HepG2 (cell line): Measurements from ENCODE around the gene TSPAN11. TPM values are rescaled to one million over a fixed set of nuclear protein-coding genes. Genes with fewer than 3 reads are reported as not detected.

ENCODE experiments used
- ATAC-seq: fragments of 200-7000 bp; cut with Tn5 transposase; 3 replicates; pipeline ENCODE4 v1.9.1; 2020; ENCODE audit warnings: mild to moderate bottlenecking, moderate library complexity
- BruUV-seq: library from RNA; stranded (reverse); fragments of 400-500 nt; replicated peaks from 2 replicates; lab custom pipeline; 2021; lab: Mats Ljungman, UMichigan
- CTCF ChIA-PET: fragments of 300-600 bp; formaldehyde crosslinking; extraction: SDS; loops from one replicate; lab custom pipeline; 2021; ENCODE audit warnings: low total read pairs, inconsistent platforms, low intra/inter-chr PET ratio; lab: Yijun Ruan, JAX
- POLR2A ChIA-PET: fragments of 350-600 bp; sonication (Branson Sonifier 250); formaldehyde crosslinking; loops from one replicate; lab custom pipeline; 2020; ENCODE audit warnings: antibody characterized with exemption, inconsistent platforms; lab: Yijun Ruan, JAX
- DNase-seq: peaks from one replicate; pipeline ENCODE4 v3.0.0-alpha.2; 2015; ENCODE audit warnings: low spot score
- FAIRE-seq: peaks from 3 replicates; lab custom pipeline; 2011; peaks lifted over from hg19 to GRCh38; lab: Jason Lieb, UNC
- H2AFZ ChIP-seq: one replicate; pipeline ENCODE4 v1.6.1; 2011; ENCODE audit warnings: low read length, inconsistent platforms
- H3K27ac ChIP-seq: fragments of 300-600 bp; 3 replicates; pipeline ENCODE4 v1.8.0; 2011; ENCODE audit warnings: mixed run types, mild to moderate bottlenecking, mixed read lengths, low read length, inconsistent platforms; ENCODE audit not compliant: insufficient read depth; ENCODE audit errors: extremely low read length
- H3K27me3 ChIP-seq, 2 experiments: fragments of 200-600 bp in 1 of 2; 2 replicates in 1 of 2; 3 replicates in 1 of 2; pipeline versions ENCODE4 v1.6.0 to v1.8.0; 2011; ENCODE audit warnings: low read length in 2 of 2, mild to moderate bottlenecking in 2 of 2, moderate library complexity in 2 of 2, inconsistent platforms in 1 of 2; ENCODE audit not compliant: insufficient read depth in 2 of 2, control insufficient read depth in 1 of 2
- H3K36me3 ChIP-seq, 2 experiments: fragments of 200-600 bp in 1 of 2; replicated peaks in 1 of 2; 2 replicates in 1 of 2; 3 replicates in 1 of 2; pipeline versions ENCODE4 v1.5.1 to v1.8.0; 2011; ENCODE audit warnings: low read length in 2 of 2, inconsistent platforms in 1 of 2; ENCODE audit not compliant: insufficient read depth in 2 of 2, control insufficient read depth in 1 of 2
- H3K4me1 ChIP-seq: 2 replicates; pipeline ENCODE4 v1.5.1; 2012; ENCODE audit warnings: low read length, inconsistent platforms; ENCODE audit not compliant: insufficient read depth
- H3K4me2 ChIP-seq: 2 replicates; pipeline ENCODE4 v1.6.0; 2011; ENCODE audit warnings: low read depth, low read length, inconsistent platforms
- H3K4me3 ChIP-seq, 3 experiments: fragments of 200-600 bp in 1 of 3; sonication (generic), shearing (Covaris generic) in 1 of 3; replicated peaks in 1 of 3; 2 replicates each; pipeline ENCODE4 v1.5.1; 2011 to 2016; ENCODE audit warnings: low read length in 3 of 3, inconsistent platforms in 2 of 3, low read depth in 2 of 3, mild to moderate bottlenecking in 2 of 3, control low read depth in 1 of 3, mixed read lengths in 1 of 3; ENCODE audit not compliant: insufficient read depth in 1 of 3
- H3K79me2 ChIP-seq: one replicate; pipeline ENCODE4 v1.6.1; 2011; ENCODE audit warnings: low read length, inconsistent platforms; ENCODE audit not compliant: insufficient read depth
- H3K9ac ChIP-seq: 2 replicates; pipeline ENCODE4 v1.6.0; 2011; ENCODE audit warnings: mild to moderate bottlenecking, low read depth, low read length, inconsistent platforms; ENCODE audit not compliant: insufficient read depth
- H3K9me3 ChIP-seq: 2 replicates; pipeline ENCODE4 v1.5.1; 2012; ENCODE audit warnings: mild to moderate bottlenecking, low read length
- H4K20me1 ChIP-seq: 2 replicates; pipeline ENCODE4 v1.6.0; 2011; ENCODE audit warnings: inconsistent platforms, mild to moderate bottlenecking, low read length, moderate library complexity; ENCODE audit not compliant: insufficient read depth
- AHR ChIP-seq: IDR thresholded peaks from 2 replicates; pipeline ENCODE4 v1.6.1; 2018; ENCODE audit warnings: missing genetic modification reagents, missing compliant biosample characterization
- CC2D1A ChIP-seq: sonication (generic); formaldehyde crosslinking; IDR thresholded peaks from 2 replicates; pipeline ENCODE4 v1.8.1; 2023; ENCODE audit warnings: mild to moderate bottlenecking, missing genetic modification reagents
- CENPX ChIP-seq: sonication (generic); formaldehyde crosslinking; IDR thresholded peaks from 2 replicates; pipeline ENCODE4 v1.9.0; 2021; ENCODE audit warnings: mild to moderate bottlenecking, missing genetic modification reagents, moderate library complexity
- ELF4 ChIP-seq: sonication (generic); formaldehyde crosslinking; IDR thresholded peaks from 2 replicates; pipeline ENCODE4 v1.5.0; 2020; ENCODE audit warnings: missing genetic modification reagents, mild to moderate bottlenecking, moderate library complexity, borderline replicate concordance
- FOXO1 ChIP-seq: sonication (generic); formaldehyde crosslinking; IDR thresholded peaks from 2 replicates; pipeline ENCODE4 v1.4.0; 2020; ENCODE audit warnings: missing genetic modification reagents
- HOXA5 ChIP-seq: sonication (generic); formaldehyde crosslinking; IDR thresholded peaks from 2 replicates; pipeline ENCODE4 v1.4.0; 2020; ENCODE audit warnings: missing genetic modification reagents
- KDM6A ChIP-seq: IDR thresholded peaks from 2 replicates; pipeline ENCODE4 v1.6.1; 2016; ENCODE audit warnings: low read depth
- MIXL1 ChIP-seq: IDR thresholded peaks from 2 replicates; pipeline ENCODE4 v1.6.1; 2016
- NFYC ChIP-seq: IDR thresholded peaks from 2 replicates; pipeline ENCODE4 v1.6.1; 2016; ENCODE audit warnings: missing genetic modification reagents, missing compliant biosample characterization
- PHB2 ChIP-seq: fragments of 450-650 bp; IDR thresholded peaks from 2 replicates; pipeline ENCODE4 v1.6.1; 2018; ENCODE audit not compliant: partially characterized antibody
- TP53 ChIP-seq: sonication (generic); formaldehyde crosslinking; conservative IDR thresholded peaks from 2 replicates; pipeline ENCODE4 v1.4.0; 2020; ENCODE audit warnings: missing genetic modification reagents
- ZFYVE20 ChIP-seq: sonication (generic); formaldehyde crosslinking; IDR thresholded peaks from 2 replicates; pipeline ENCODE4 v1.8.0; 2023; ENCODE audit warnings: low read depth, mild to moderate bottlenecking, moderate library complexity, missing genetic modification reagents, borderline replicate concordance
- ZNF382 ChIP-seq: sonication (generic); formaldehyde crosslinking; IDR thresholded peaks from 2 replicates; pipeline ENCODE4 v1.5.0; 2020; ENCODE audit warnings: missing genetic modification reagents, mild to moderate bottlenecking, borderline replicate concordance
- ZNF710 ChIP-seq: sonication (generic); formaldehyde crosslinking; IDR thresholded peaks from 2 replicates; pipeline ENCODE4 v1.5.0; 2020; ENCODE audit warnings: mild to moderate bottlenecking, missing genetic modification reagents, borderline replicate concordance
- ZNF720 ChIP-seq: sonication (generic); formaldehyde crosslinking; IDR thresholded peaks from 2 replicates; pipeline ENCODE4 v1.4.0; 2020; ENCODE audit warnings: missing genetic modification reagents
- ZNF83 ChIP-seq: sonication (generic); formaldehyde crosslinking; IDR thresholded peaks from 2 replicates; pipeline ENCODE4 v1.4.0; 2020; ENCODE audit warnings: missing genetic modification reagents, mild to moderate bottlenecking, borderline replicate concordance
- WGBS: methylation state at CpG from one replicate; pipeline ENCODE4 v1.1.6; 2017; ENCODE audit warnings: low lambda C conversion rate; 5-methylcytosine and 5-hydroxymethylcytosine counted together
- in situ Hi-C: cut with HindIII; loops from 2 replicates; pipeline ENCODE4 v1.10.0; 2017; ENCODE audit warnings: low pct_unique_long_range_greater_than_20kb; ENCODE audit not compliant: extremely low pct_ligation_motif_present
- intact Hi-C: fragments of 100-400 bp; cut with micrococcal nuclease; formaldehyde crosslinking; loops from one replicate; pipeline ENCODE4 v1.10.0; 2022; ENCODE audit not compliant: unreplicated experiment
- polyA plus RNA-seq, 8 experiments: library from polyadenylated mRNA; depleted of rRNA in 3 of 8; stranded (reverse) in 7 of 8; unstranded in 1 of 8; fragments of >200 nt; fragmentation: Illumina TruSeq in 4 of 8; extraction: Trizol in 4 of 8; gene quantifications; 2 replicates each; pipeline versions ENCODE4 v1.2.1 to v1.2.3, GENCODE V29; 2011 to 2016; ENCODE audit warnings: low read depth in 4 of 8, missing spikeins in 1 of 8, mixed read lengths in 1 of 8; ENCODE audit not compliant: insufficient read depth in 1 of 8
- total RNA-seq, 5 experiments: library from RNA; depleted of rRNA; stranded (reverse); fragments of >200 nt; fragmentation: Illumina TruSeq; extraction: Trizol; gene quantifications; 2 replicates each; pipeline ENCODE4 v1.2.3, GENCODE V29; 2016; ENCODE audit warnings: low read depth in 1 of 5

The TSPAN11 gene
- total and polyA plus RNA-seq, 2 of the 13 experiments (the other 11 are each of a cell fraction or from before 2014, with no cell fraction given) = 0.01 to 0.07 TPM

GRCh38 chr12:30999011-30999410 lies 72.5 kb downstream of the TSPAN11 start:
- no peak for DNase-seq
- intact Hi-C loops = no loop called here
- Histone ChIP-seq H3K9ac (no peak overlapping the region), H3K4me1 (peaks cover 11% of the 10 kb centered on the region), H4K20me1 (no peaks in the 10 kb centered on the region), H3K27me3 (peaks cover 0 to 8% of the 10 kb centered on the region in 2 experiments; a peak in 3 of 5 replicates), H3K9me3 (no peaks in the 10 kb centered on the region), H3K79me2 (no peaks in the 10 kb centered on the region), H3K36me3 (no peaks in the 10 kb centered on the region), H3K27ac (no peak overlapping the region), H3K4me3 (no peak overlapping the region), H3K4me2 (no peak overlapping the region), H2AFZ (no peak overlapping the region)
- no peak for ATAC-seq
- ChIA-PET POLR2A (no interaction called here), CTCF (no interaction called here)
- no peak for FAIRE-seq
- TF ChIP-seq ZNF720 (CRISPR knock-in tag) (no peak), NFYC (CRISPR knock-in tag) (no peak), FOXO1 (CRISPR knock-in tag) (no peak), ZNF382 (CRISPR knock-in tag) (no peak), CENPX (CRISPR knock-in tag) (no peak), MIXL1 (CRISPR knock-in tag) (no peak), CC2D1A (no peak)
- 38% methylated on average over 6 of the region's 6 CpGs for WGBS
- no TSS peak for BruUV-seq
- in situ Hi-C loops = no loop called here

- Histone ChIP-seq H3K9me3 (no peaks in the 10 kb centered on the region), H3K4me2 (no peak overlapping the region), H3K4me1 (peaks cover 11% of the 10 kb centered on the region), H4K20me1 (no peaks in the 10 kb centered on the region), H3K9ac (no peak overlapping the region), H3K27me3 (peaks cover 0 to 5% of the 10 kb centered on the region in 2 experiments; a peak in 3 of 5 replicates), H3K79me2 (no peaks in the 10 kb centered on the region), H2AFZ (no peak overlapping the region), H3K27ac (no peak overlapping the region), H3K4me3 (no peak overlapping the region), H3K36me3 (no peaks in the 10 kb centered on the region)
- ChIA-PET POLR2A (no interaction called here), CTCF (no interaction called here)
- in situ Hi-C loops = no loop called here
- whole genome bisulfite sequencing = no CpG with 5 or more reads among the region's 4 CpGs
- no peak for FAIRE-seq
- no peak for DNase-seq
- no TSS peak for BruUV-seq
- no peak for TF ChIP-seq ZFYVE20 (CRISPR knock-in tag)
- TF ChIP-seq PHB2 = no peak
- TF ChIP-seq TP53 (CRISPR knock-in tag) = no peak
- TF ChIP-seq KDM6A = no peak
- no peak for TF ChIP-seq AHR (CRISPR knock-in tag)
- TF ChIP-seq ZNF710 = no peak
- no peak for TF ChIP-seq HOXA5 (CRISPR knock-in tag)
- TF ChIP-seq ZNF83 (CRISPR knock-in tag) = no peak
- TF ChIP-seq ELF4 (CRISPR knock-in tag) = no peak
- TF ChIP-seq, all 625 proteins: peak for 0
- ATAC-seq = no peak
- intact Hi-C loops = no loop called here
These were observed 73.2 kb downstream of the TSPAN11 start for GRCh38 chr12:30999723-31000122.
